Measurements from ENCODE around the gene MED1. TPM values are rescaled to one million over a fixed set of nuclear protein-coding genes. Genes with fewer than 3 reads are reported as not detected.

MED1 gene
- total and polyA plus RNA-seq, 2 of the 4 experiments (the other 2 are of a cell fraction), result 16.9 to 24.2 TPM

- ATAC-seq (ENCODE audit: low read depth), result no peak
- DNase-seq, result no peak
- no peak for TF ChIP-seq RFX5 (IDR thresholded peaks at IDR 0.05; ENCODE audit: low read depth, low read length)
- TF ChIP-seq, protein P1, sequence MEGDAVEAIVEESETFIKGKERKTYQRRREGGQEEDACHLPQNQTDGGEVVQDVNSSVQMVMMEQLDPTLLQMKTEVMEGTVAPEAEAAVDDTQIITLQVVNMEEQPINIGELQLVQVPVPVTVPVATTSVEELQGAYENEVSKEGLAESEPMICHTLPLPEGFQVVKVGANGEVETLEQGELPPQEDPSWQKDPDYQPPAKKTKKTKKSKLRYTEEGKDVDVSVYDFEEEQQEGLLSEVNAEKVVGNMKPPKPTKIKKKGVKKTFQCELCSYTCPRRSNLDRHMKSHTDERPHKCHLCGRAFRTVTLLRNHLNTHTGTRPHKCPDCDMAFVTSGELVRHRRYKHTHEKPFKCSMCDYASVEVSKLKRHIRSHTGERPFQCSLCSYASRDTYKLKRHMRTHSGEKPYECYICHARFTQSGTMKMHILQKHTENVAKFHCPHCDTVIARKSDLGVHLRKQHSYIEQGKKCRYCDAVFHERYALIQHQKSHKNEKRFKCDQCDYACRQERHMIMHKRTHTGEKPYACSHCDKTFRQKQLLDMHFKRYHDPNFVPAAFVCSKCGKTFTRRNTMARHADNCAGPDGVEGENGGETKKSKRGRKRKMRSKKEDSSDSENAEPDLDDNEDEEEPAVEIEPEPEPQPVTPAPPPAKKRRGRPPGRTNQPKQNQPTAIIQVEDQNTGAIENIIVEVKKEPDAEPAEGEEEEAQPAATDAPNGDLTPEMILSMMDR (conservative IDR thresholded peaks at IDR 0.05; ENCODE audit: low read depth, low read length), result no peak
- TF ChIP-seq SMC3 (IDR thresholded peaks at IDR 0.05; ENCODE audit: low read depth, low read length), result no peak
- no peak for TF ChIP-seq RAD21 (IDR thresholded peaks at IDR 0.05; ENCODE audit: low read length)
- no peak for TF ChIP-seq CHD1 (IDR thresholded peaks at IDR 0.05; ENCODE audit: low read depth, low read length)
- TF ChIP-seq, protein P2, sequence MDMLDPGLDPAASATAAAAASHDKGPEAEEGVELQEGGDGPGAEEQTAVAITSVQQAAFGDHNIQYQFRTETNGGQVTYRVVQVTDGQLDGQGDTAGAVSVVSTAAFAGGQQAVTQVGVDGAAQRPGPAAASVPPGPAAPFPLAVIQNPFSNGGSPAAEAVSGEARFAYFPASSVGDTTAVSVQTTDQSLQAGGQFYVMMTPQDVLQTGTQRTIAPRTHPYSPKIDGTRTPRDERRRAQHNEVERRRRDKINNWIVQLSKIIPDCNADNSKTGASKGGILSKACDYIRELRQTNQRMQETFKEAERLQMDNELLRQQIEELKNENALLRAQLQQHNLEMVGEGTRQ (IDR thresholded peaks at IDR 0.05; ENCODE audit: low read depth, low read length), result no peak
- no peak for TF ChIP-seq FOS (IDR thresholded peaks at IDR 0.05; ENCODE audit: low read depth, low read length)
- TF ChIP-seq MAFK (IDR thresholded peaks at IDR 0.05; ENCODE audit: low read depth, low read length), result no peak
- TF ChIP-seq MXI1 (IDR thresholded peaks at IDR 0.05; ENCODE audit: borderline replicate concordance, low read depth, low read length), result no peak
- no peak for TF ChIP-seq MAZ (IDR thresholded peaks at IDR 0.05; ENCODE audit: borderline replicate concordance, low read depth, low read length)
- no peak for TF ChIP-seq ELK1 (IDR thresholded peaks at IDR 0.05; ENCODE audit: borderline replicate concordance, low read depth, low read length)
- no peak for TF ChIP-seq CEBPB (IDR thresholded peaks at IDR 0.05; ENCODE audit: low read depth, low read length)
- TF ChIP-seq POLR2A (IDR thresholded peaks at IDR 0.05; ENCODE audit: low read depth, low read length), result no peak
- no peak for TF ChIP-seq RCOR1 (IDR thresholded peaks at IDR 0.05; ENCODE audit: insufficient replicate concordance, low read length)
- TF ChIP-seq NFE2L2 (IDR thresholded peaks at IDR 0.05; ENCODE audit: low read depth, low read length), result no peak
- no peak for TF ChIP-seq BHLHE40 (IDR thresholded peaks at IDR 0.05; ENCODE audit: low read depth, low read length)
- Histone ChIP-seq H3K4me1 (ENCODE audit: control insufficient read depth, insufficient read depth, low read length) (peaks cover 7% of the 10 kb centered on the region), H2AFZ (replicated peaks; ENCODE audit: low read length, poor library complexity) (no peak overlapping the region), H2AK5ac (ENCODE audit: low read depth, low read length) (no peak overlapping the region), H2BK20ac (ENCODE audit: low read depth, low read length) (no peak overlapping the region), H3K27me3 (ENCODE audit: control insufficient read depth, insufficient read depth, low read length) (no peaks in the 10 kb centered on the region), H2BK120ac (ENCODE audit: low read depth, low read length) (no peak overlapping the region), H3K4me2 (ENCODE audit: low read depth, low read length) (peak overlapping the region; percentile 89), H3K4ac (ENCODE audit: low read depth, low read length) (no peak overlapping the region), H4K91ac (ENCODE audit: insufficient read depth, low read depth, low read length) (no peak overlapping the region), H2BK15ac (ENCODE audit: low read depth, low read length) (no peak overlapping the region), H3K9ac (ENCODE audit: low read depth, low read length) (no peak overlapping the region; the same call in 1 of the 2 replicates), H4K8ac (ENCODE audit: low read depth in 2 of 2, low read length in 2 of 2) (no peak overlapping the region), H2AK9ac (replicated peaks; ENCODE audit: low read depth, low read length, poor library complexity) (no peak overlapping the region), H4K20me1 (ENCODE audit: insufficient read depth, low read length) (peaks cover 14% of the 10 kb centered on the region), H3K18ac (ENCODE audit: low read depth, low read length) (no peak overlapping the region), H3K23ac (ENCODE audit: low read depth, low read length) (no peak overlapping the region), H3K14ac (replicated peaks; ENCODE audit: low read depth, low read length) (no peak overlapping the region), H4K5ac (ENCODE audit: low read depth, low read length) (no peak overlapping the region), H3K36me3 (ENCODE audit: control insufficient read depth, insufficient read depth, low read length) (no peaks in the 10 kb centered on the region), H2BK5ac (ENCODE audit: low read depth, low read length, poor library complexity, severe bottlenecking) (peak overlapping the region; percentile 7), H3K79me1 (ENCODE audit: low read depth in 1 of 2, low read length in 2 of 2) (peaks cover 10 to 23% of the 10 kb centered on the region in 2 experiments; a peak in 3 of 4 replicates), H3K4me3 (ENCODE audit: insufficient read depth, low read depth, low read length) (no peak overlapping the region), H3K9me3 (ENCODE audit: control insufficient read depth, insufficient read depth, low read length) (no peaks in the 10 kb centered on the region), H3K56ac (ENCODE audit: extremely low read depth, insufficient read depth, low read length) (no peak overlapping the region), H3K9me1 (ENCODE audit: insufficient read depth, low read length) (peaks cover 4% of the 10 kb centered on the region; the same call in 1 of the 2 replicates), H3K27ac (ENCODE audit: insufficient read depth, low read length) (0 out of 2 replicates have a peak overlapping the region, but pooled peaks have one; percentile 45)
- CTCF ChIA-PET, result interaction anchor here (2.0 kb wide), 1 partner anchor 10 kb away, joined by 6 read pairs; no protein-coding TSS in a partner anchor
- WGBS, 2 experiments (ENCODE audit: extremely low coverage in 2 of 2, insufficient read length in 1 of 2), result no CpG with 5 or more reads among the region's 5 CpGs
- POLR2A ChIA-PET (ENCODE audit: unreplicated experiment), result interaction anchor here (0.6 kb wide), 1 partner anchor 14 kb away, joined by 4 read pairs; no protein-coding TSS in a partner anchor
- dilution Hi-C loops (cut with HindIII; ENCODE audit: low sequenced_read_pairs, unreplicated experiment) (no loop called here), in situ Hi-C loops (cut with MboI; ENCODE audit: low sequenced_read_pairs) (no loop called here), intact Hi-C loops (cut with micrococcal nuclease) (loop anchor here (5.0 kb wide), 1 partner anchor 39 kb away; no protein-coding TSS in a partner anchor)
- BruUV-seq (replicated peaks), result no TSS peak
These were observed 85.2 kb downstream of the MED1 start for GRCh38 chr17:39365872-39366271.
